BLaER1 treated with 17β-estradiol and CSF1 and Interleukin-3, amounts not matched to agents 10 nM and 100 nM (cell line): ENCODE results near the gene STX1B.

Experiments used
- H3K27ac ChIP-seq, 11 experiments: shearing (Covaris generic); formaldehyde crosslinking; 2 replicates each; pipeline ENCODE4 v1.8.1; 2022
- H3K27me3 ChIP-seq, 11 experiments: shearing (Covaris generic); formaldehyde crosslinking; 2 replicates each; pipeline ENCODE4 v1.8.1; 2022
- H3K36me3 ChIP-seq, 11 experiments: shearing (Covaris generic); formaldehyde crosslinking; 2 replicates each; pipeline ENCODE4 v1.8.1; 2022
- H3K4me1 ChIP-seq, 10 experiments: shearing (Covaris generic); formaldehyde crosslinking; 2 replicates each; pipeline ENCODE4 v1.8.1; 2022
- H3K4me2 ChIP-seq, 11 experiments: shearing (Covaris generic); formaldehyde crosslinking; 2 replicates each; pipeline ENCODE4 v1.8.1; 2022
- H3K4me3 ChIP-seq, 10 experiments: shearing (Covaris generic); formaldehyde crosslinking; 2 replicates each; pipeline ENCODE4 v1.8.1; 2022
- H3K9ac ChIP-seq, 11 experiments: shearing (Covaris generic); formaldehyde crosslinking; 2 replicates each; pipeline ENCODE4 v1.8.1; 2022
- H3K9me3 ChIP-seq, 11 experiments: shearing (Covaris generic); formaldehyde crosslinking; replicated peaks in 1 of 11; 2 replicates each; pipeline ENCODE4 v1.8.1; 2022
- H4K20me1 ChIP-seq, 11 experiments: shearing (Covaris generic); formaldehyde crosslinking; 2 replicates each; pipeline ENCODE4 v1.8.1; 2022
- Cebpa-rat ChIP-seq, 11 experiments: shearing (Covaris generic); IDR thresholded peaks; 2 replicates each; pipeline ENCODE4 v1.8.1; 2022

The STX1B gene

DNA sequence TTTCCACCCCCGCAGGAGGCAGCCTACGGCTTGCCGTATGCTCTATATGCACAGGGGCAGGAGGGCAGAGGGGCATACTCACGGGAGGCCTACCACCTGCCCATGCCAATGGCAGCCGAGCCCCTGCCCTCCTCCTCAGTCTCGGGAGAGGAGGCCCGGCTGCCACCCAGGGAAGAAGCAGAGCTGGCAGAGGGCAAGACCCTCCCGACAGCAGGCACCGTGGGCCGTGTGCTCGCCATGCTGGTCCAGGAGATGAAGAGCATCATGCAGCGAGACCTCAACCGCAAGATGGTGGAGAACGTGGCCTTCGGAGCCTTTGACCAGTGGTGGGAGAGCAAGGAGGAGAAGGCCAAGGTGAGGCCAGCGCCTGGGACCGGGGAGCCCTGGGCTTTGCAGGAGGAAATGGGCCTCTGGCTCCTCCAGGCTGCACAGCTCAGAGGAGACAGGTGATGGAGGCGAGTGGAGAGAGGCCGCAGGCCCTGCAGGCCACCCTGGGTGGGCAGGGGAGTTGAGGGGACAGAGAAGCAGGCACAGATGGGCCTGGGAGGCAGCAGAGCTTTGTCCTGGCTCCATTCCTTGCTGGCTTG is 44.3 kb downstream of the STX1B start:
- H3K4me3 ChIP-seq, result no peak overlapping the region
- peaks cover 0 to 85% (median 24%) of the 10 kb centered on the region in 11 experiments; a peak in 17 of 22 replicates for H4K20me1 ChIP-seq
- peaks cover 94 to 100% (median 99%) of the 10 kb centered on the region in 11 experiments for H3K36me3 ChIP-seq
- no peak overlapping the region for H3K27ac ChIP-seq
- H3K4me1 ChIP-seq, result no peaks in the 10 kb centered on the region
- no peak overlapping the region for H3K9ac ChIP-seq
- H3K27me3 ChIP-seq, result no peaks in the 10 kb centered on the region
- H3K9me3 ChIP-seq, result no peaks in the 10 kb centered on the region
- no peak overlapping the region for H3K4me2 ChIP-seq
- TF ChIP-seq Cebpa-rat (IDR thresholded peaks at IDR 0.05), result no peak

DNA sequence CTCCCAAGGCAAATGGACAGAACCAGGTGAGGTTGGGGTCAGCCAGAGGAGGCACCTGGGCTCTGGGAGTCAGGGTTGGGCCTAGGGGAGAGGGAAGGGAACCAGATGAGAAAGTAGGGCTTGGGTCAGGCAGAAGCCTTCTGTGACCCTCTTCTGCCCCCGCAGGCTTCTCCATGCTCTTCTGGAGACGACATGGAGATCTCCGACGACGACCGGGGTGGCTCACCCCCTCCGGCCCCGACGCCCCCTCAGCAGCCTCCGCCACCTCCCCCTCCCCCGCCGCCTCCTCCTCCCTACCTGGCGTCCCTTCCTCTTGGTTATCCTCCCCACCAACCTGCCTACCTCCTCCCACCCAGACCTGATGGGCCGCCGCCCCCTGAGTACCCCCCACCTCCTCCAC is 45.0 kb downstream of the STX1B start:
- Histone ChIP-seq H3K27ac (no peak overlapping the region), H4K20me1 (peaks cover 0 to 81% (median 23%) of the 10 kb centered on the region in 11 experiments; a peak in 17 of 22 replicates), H3K9ac (no peak overlapping the region), H3K36me3 (peaks cover 94 to 100% (median 99%) of the 10 kb centered on the region in 11 experiments), H3K4me3 (no peak overlapping the region), H3K9me3 (no peaks in the 10 kb centered on the region), H3K27me3 (no peaks in the 10 kb centered on the region), H3K4me1 (no peaks in the 10 kb centered on the region), H3K4me2 (no peak overlapping the region)
- TF ChIP-seq Cebpa-rat (IDR thresholded peaks at IDR 0.05), result no peak

DNA sequence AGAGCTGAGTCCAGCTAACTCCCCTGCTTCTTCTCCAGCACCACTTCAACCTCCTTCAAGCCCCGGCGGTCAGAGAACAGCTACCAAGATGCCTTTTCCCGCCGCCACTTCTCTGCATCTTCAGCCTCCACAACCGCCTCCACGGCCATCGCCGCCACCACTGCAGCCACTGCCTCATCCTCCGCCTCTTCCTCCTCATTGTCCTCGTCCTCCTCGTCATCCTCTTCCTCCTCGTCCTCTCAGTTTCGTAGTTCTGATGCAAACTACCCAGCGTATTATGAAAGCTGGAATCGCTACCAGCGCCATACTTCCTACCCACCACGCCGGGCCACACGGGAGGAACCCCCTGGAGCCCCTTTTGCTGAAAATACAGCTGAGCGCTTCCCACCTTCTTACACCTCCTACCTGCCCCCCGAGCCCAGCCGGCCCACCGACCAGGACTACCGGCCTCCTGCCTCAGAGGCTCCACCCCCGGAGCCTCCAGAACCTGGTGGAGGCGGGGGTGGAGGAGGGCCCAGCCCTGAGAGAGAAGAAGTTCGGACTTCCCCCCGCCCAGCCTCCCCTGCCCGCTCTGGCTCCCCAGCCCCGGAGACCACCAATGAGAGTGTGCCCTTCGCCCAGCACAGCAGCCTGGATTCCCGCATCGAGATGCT is 45.7 kb downstream of the STX1B start:
- Histone ChIP-seq H4K20me1 (peaks cover 0 to 78% (median 27%) of the 10 kb centered on the region in 11 experiments; a peak in 17 of 22 replicates), H3K27ac (no peak overlapping the region), H3K4me1 (peaks cover 0 to 4% (median 0%) of the 10 kb centered on the region in 10 experiments; a peak in 4 of 20 replicates), H3K27me3 (no peaks in the 10 kb centered on the region), H3K4me2 (no peak overlapping the region), H3K36me3 (peaks cover 94 to 100% (median 99%) of the 10 kb centered on the region in 11 experiments), H3K9me3 (no peaks in the 10 kb centered on the region), H3K4me3 (no peak overlapping the region), H3K9ac (0 out of 22 replicates have a peak overlapping the region, but pooled peaks of 1 of the 11 experiments have one; percentile 3)
- TF ChIP-seq Cebpa-rat (IDR thresholded peaks at IDR 0.05), result no peak

DNA sequence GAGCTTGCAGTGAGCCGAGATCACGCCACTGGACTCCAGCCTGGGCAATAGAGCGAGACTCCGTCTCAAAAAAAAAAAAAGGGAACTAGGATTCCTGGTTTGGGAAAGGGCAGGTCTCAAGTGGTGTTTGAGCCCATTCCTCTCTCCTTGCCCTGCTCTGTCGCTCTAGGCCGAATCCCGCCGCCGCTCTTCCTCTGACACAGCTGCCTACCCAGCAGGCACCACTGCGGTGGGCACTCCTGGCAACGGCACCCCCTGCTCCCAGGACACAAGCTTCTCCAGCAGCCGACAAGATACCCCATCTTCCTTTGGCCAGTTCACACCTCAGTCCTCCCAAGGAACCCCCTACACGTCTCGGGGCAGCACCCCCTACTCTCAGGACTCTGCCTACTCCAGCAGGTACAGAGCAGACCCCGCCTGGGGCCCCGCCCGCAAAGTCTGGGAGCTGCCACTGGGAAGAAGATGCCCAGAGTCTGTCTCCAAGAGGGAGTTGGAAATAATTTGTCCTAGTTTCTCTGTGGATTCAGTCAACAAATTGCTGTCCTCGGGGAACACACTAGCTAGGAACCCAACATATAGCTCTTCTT is 46.4 kb downstream of the STX1B start:
- Histone ChIP-seq H3K27me3 (no peaks in the 10 kb centered on the region), H4K20me1 (peaks cover 0 to 78% (median 34%) of the 10 kb centered on the region in 11 experiments; a peak in 19 of 22 replicates), H3K4me2 (no peak overlapping the region), H3K36me3 (peaks cover 94 to 100% (median 99%) of the 10 kb centered on the region in 11 experiments), H3K4me1 (peaks cover 5 to 11% (median 6%) of the 10 kb centered on the region in 10 experiments), H3K4me3 (no peak overlapping the region), H3K9ac (no peak overlapping the region), H3K27ac (no peak overlapping the region), H3K9me3 (no peaks in the 10 kb centered on the region)
- TF ChIP-seq Cebpa-rat (IDR thresholded peaks at IDR 0.05), result no peak

DNA sequence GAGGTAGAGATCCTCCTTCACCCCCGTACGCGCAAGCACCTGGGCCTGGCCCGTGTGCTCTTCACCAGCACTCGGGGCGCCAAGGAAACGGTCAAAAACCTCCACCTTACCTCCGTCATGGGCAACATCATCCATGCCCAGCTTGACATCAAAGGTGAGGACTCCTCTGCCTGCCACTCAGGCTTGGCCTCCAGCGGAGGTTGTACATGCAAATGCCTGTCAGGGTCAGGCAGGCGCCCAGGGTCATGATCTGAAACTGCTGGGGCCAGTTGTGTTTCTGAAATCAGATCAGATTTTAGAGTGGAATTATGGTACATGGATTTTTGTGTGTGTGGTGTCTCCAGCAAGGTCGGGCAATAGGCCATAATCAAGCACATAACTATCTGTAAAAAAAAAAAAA is 49.1 kb downstream of the STX1B start:
- Histone ChIP-seq H3K36me3 (peaks cover 74 to 79% (median 77%) of the 10 kb centered on the region in 11 experiments), H3K4me2 (no peak overlapping the region), H4K20me1 (peaks cover 0 to 73% (median 39%) of the 10 kb centered on the region in 11 experiments; a peak in 19 of 22 replicates), H3K27ac (no peak overlapping the region), H3K4me3 (no peak overlapping the region), H3K4me1 (peaks cover 11 to 22% (median 18%) of the 10 kb centered on the region in 10 experiments), H3K9me3 (no peaks in the 10 kb centered on the region), H3K27me3 (no peaks in the 10 kb centered on the region), H3K9ac (peak overlapping the region in 1 of 11 experiments; percentile 9; a peak in 1 of 22 replicates)
- no peak for TF ChIP-seq Cebpa-rat (IDR thresholded peaks at IDR 0.05)

DNA sequence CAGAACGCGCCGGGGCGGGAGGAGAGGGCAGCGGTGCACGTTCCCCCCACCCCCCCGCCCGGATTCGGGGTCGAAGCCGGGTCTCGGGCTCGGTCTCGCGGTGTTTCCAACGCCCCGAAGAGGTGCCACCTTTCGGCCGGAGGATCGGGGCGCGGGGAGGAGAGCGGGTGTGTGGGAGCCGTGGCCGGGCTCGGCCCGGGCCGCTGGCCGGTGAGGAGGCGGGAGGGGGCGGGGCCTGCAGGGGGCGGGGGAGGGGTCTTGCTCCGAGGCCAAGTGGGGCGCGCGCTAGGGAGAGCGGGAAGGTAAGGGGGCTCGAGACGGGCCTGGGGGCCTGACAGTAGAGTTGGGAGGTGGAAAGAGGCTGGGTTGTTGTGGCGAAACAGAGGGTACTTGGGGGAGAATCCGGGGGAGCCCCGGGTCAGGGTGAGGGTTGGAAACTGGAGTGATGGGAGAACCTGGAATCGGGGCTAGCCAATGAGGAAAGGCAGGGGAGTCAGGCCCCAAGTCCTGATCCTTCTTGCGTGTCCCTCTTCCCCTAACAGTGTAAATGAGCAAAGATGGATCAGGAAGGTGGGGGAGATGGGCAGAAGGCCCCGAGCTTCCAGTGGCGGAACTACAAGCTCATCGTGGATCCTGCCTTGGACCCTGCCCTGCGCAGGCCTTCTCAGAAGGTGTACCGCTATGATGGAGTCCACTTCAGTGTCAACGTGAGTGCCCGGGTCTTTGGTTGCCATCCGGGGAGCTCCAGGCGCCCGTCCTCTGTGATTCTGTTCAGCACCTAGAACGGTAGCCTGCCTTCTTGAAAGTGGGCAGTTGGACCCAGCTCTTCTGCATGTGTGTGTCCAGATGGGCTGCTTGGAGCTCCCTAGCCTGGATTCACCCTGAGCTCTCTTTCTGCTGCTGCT is 52.0 kb downstream of the STX1B start:
- H3K27ac ChIP-seq, result peak overlapping the region; percentile 98 to 100 (median 100); a peak in 21 of 22 replicates

DNA sequence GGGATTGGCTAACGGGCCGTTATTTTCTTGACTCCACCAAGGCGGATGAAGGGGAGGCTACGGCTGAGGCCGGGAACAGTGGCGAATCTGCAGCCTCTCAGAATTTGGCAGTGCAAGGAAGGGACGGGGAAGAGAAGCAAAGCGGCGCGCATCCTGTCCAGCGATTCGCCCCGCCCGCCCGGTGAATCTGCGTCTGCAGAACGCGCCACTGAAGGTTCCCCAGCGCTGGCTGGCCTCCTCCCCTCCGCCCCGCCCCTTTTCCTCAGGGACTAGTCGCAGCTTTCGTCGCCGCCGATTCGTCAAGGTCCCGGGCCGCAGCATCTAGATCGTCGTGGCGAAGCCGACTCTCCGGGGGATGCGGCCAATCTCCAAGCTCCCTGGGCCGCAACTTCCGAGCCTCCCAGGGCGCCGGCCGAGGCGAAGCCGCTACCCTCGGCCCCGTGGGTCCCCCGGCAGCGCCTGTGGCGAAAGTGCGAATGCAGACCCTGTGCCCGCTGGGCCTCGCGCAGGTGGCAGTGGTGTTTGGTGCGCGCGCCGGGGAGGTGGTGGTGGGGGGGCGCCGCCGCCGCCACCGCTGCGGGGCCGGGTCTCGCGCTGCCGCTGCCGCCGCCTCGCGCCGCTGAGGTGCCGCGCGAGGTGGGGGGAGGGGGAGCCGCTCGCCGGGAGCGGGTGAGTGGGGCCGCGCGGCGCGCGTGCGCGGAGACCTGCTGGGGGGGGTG is 52.8 kb downstream of the STX1B start, which contains the start of gene SETD1A:
TSS of gene SETD1A (plus strand) at position 299 of the 719 bp plus-strand sequence. CDS start 978 bp downstream, outside the sequence.
- Histone ChIP-seq H3K4me1 (peaks cover 24 to 33% (median 31%) of the 10 kb centered on the region in 10 experiments), H4K20me1 (peaks cover 23 to 59% (median 38%) of the 10 kb centered on the region in 11 experiments), H3K27ac (peak within 1 kb of the TSS; percentile 98 to 100 (median 100)), H3K36me3 (peaks cover 45 to 73% (median 54%) of the 10 kb centered on the region in 11 experiments), H3K9me3 (no peaks in the 10 kb centered on the region), H3K4me2 (peak within 1 kb of the TSS; percentile 88 to 98 (median 94)), H3K4me3 (peak within 1 kb of the TSS; percentile 68 to 84 (median 76)), H3K27me3 (no peaks in the 10 kb centered on the region), H3K9ac (peak within 1 kb of the TSS; percentile 96 to 100 (median 100))
- no peak for TF ChIP-seq Cebpa-rat (IDR thresholded peaks at IDR 0.05)

More for the DNA sequence above, 52.0 kb downstream of the STX1B start:
- Histone ChIP-seq H3K9me3 (no peaks in the 10 kb centered on the region), H4K20me1 (peaks cover 23 to 57% (median 38%) of the 10 kb centered on the region in 11 experiments), H3K4me1 (peaks cover 18 to 26% (median 23%) of the 10 kb centered on the region in 10 experiments), H3K36me3 (peaks cover 49 to 73% (median 54%) of the 10 kb centered on the region in 11 experiments), H3K9ac (peak overlapping the region; percentile 96 to 100 (median 100)), H3K4me2 (peak overlapping the region; percentile 88 to 98 (median 94)), H3K4me3 (peak overlapping the region; percentile 68 to 84 (median 76)), H3K27me3 (no peaks in the 10 kb centered on the region)
- TF ChIP-seq Cebpa-rat (IDR thresholded peaks at IDR 0.05), result no peak
